NCI-H1436 (cell line): ENCODE measurements around the gene THBS3.
"Not testable (repeated sequence)": the region's sequence is repeated elsewhere in the genome, so short reads cannot be mapped to it uniquely, and the experiment has no call there.

ENCODE experiments used
- DNase-seq: peaks from one replicate; lab custom pipeline; 2025; lab: John Stamatoyannopoulos, UW

THBS3 gene

DNA sequence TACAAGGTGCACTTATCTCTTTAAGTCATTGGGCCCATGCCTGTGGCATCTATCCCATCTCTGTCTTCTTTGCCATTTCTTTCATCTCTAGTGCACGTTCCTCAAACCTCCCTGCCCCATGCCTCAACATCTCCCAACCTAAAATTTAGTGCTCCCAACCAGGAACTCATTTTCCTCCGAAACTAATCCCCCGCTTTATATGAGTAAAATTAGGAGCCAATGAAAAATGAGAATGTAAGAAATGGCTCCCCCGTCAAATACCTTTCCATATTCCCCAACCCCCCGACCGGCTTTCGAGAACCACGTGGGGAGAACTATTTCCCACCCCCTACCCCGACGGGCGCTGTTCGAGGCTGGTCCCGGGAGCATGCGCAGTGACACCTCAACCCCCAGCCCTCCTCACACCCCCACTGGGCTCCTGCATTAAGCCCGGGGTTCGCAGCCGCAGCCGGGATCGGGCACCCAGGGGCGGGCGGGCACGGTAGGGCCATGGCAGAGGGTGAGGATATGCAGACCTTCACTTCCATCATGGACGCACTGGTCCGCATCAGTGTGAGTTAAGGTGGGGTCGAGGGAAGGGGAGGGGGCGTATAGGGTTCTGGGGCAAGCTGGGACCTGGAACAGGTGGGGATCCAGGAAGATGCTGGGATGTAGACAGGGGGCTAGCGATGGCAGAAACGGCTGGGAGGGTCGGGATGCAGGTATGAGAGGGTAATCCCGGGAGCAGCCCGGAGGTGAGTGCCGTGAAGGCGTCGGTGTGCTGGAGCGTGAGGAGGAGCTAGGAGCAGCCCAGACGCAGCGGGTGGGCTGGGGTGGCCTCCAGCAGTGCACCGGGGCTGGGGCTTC lies 34.0 kb downstream of the THBS3 start, which contains the start of gene TRIM46:
Gene TRIM46, plus strand, starts transcription at position 372 of the 846 bp plus-strand sequence. Its CDS starts 118 bp downstream, at position 490.
- peak; percentile 65 for DNase-seq

DNA sequence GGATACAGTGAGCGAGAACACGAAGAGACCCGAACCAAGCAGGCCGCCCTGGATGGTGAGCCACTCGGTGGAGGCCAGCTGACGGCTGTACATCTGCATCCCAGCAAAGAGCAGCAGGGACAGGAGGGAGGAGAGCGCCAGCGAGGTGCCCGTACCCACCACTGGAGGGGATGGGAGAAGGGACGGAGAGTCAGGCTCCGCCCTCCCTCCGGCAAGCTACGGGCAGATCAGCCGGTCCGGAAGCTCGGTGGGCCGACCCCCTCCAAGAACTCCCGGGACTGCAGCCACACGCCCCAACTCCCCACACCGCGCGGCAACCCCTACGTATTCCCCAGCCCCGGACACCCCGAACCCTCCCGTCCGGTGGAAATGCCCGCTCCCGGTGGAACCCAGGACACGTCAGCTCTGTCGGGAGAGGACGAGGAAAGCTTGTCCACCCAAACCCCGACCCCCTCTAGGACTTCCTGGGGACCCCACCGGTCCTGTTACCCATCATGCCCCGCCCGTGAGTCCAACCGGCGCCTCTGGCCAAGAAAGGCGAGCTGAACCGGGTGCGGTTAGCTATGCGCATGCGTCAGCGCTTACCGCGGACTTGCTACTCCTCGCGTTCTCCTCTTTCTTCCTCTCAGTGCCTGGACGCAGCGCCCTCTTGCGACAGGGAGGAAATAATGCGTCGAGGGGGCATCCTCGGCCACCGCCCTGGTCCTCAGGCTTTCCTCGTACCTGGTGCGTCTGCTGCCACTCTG lies 34.8 kb downstream of the THBS3 start, which contains the start of gene KRTCAP2:
Gene KRTCAP2, minus strand, starts transcription at position 573 of the 746 bp plus-strand sequence. Its CDS starts 80 bp downstream, at position 493.
- peak; percentile 93 for DNase-seq

DNA sequence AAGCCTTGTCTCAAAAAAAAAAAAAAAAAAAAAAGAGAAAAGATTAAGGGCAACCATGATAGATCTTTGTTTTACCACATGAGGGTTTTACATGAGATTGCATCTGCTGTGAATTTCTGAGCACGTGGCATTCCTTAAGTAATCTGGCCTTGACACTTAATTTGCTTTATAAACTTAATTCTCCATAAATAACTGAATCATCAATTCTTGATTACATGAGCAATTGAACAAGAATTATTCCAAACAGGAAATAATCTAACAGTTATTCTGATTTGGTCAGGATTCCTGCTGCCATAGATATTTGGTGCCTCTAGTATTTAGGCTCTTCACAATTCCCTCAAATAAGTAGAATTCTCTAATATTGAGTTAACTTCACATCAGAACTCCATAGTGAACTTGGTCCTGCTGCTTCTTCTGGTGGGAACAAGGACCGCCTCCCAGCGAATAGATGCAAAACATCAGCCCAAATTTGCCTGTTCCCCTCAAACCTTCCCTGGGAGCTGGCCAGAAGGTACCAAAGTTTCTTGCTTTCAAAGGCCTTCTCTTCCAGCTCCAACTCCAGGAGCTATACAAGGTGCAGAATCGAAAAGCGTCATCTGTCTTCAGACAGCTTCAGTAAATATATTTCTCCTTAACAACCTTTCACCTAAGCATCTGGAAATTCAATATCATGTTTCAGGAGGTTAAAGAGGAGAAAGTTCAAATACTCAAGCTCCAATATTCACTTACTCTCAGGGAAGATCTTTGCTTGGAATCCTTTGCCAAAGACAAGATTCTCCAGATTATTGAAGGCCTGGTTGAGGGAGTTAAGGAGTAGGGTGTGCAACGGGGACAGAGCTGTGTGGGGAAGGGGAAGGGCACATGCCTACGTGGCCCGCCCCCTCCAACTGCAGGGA lies 35.6 kb downstream of the THBS3 start:
- no peak for DNase-seq

DNA sequence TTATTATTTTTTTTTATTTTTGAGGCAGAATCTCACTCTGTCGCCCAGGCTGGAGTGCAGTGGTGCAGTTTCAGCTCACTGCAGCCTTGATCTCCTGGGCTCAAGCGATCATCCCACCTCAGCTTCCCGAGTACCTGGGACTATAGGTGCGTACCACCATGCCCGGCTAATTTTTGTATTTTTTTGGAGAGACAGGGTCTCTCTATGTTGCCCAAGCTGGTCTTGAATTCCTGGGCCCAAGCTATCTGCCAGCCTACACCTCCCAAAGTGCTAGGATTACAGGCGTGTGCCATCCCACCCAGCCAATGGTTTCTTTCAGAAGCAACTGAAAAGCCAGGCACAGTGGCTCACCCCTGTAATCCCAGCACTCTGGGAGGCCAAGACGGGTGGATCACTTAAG lies 36.9 kb downstream of the THBS3 start:
- DNase-seq = no peak

- no peak for DNase-seq
Measured at GRCh38 chr1:155170101-155170785, 37.5 kb downstream of the THBS3 start.

- no peak for DNase-seq
Measured at GRCh38 chr1:155169541-155169940, 38.2 kb downstream of the THBS3 start.

DNA sequence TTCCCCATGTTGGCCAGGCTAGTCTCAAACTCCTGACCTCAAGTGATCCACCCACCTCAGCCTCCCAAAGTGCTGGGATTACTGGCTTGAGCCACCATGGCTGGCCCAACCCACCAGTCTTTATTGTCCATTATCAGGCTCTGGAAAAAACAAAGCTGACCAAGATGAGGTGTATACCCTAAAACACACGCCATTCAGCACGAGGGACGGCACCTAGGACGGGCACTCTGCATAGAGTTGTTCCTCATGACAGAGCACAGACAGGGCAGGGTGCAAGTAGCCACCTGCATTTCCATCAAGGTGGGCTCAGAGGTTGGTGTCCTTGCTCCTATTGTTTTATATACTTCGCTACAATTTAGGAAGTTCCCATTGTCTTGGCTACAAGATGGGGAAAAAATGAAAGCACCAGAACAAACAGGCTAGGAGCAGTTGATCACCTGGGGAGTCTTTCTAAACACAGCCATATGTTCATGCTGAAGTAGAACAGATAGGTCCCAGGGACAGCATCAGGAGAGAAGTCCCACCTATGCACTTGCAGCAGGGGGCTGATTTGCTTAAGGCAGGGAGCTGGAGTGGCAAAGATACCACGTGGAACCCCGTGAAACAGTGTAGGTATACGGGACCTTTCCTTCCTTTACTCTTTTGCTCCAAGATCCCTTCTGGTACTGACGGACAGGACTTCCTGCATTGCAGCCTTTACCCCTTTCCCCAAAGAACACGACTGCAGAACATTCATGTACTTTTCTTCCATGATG lies 39.1 kb downstream of the THBS3 start:
- no peak for DNase-seq

- DNase-seq = not testable (repeated sequence)
Measured at GRCh38 chr1:155168105-155168445, 39.6 kb downstream of the THBS3 start.

- peak; percentile 85 for DNase-seq
Measured at GRCh38 chr1:155167166-155168104, 40.3 kb downstream of the THBS3 start.

DNA sequence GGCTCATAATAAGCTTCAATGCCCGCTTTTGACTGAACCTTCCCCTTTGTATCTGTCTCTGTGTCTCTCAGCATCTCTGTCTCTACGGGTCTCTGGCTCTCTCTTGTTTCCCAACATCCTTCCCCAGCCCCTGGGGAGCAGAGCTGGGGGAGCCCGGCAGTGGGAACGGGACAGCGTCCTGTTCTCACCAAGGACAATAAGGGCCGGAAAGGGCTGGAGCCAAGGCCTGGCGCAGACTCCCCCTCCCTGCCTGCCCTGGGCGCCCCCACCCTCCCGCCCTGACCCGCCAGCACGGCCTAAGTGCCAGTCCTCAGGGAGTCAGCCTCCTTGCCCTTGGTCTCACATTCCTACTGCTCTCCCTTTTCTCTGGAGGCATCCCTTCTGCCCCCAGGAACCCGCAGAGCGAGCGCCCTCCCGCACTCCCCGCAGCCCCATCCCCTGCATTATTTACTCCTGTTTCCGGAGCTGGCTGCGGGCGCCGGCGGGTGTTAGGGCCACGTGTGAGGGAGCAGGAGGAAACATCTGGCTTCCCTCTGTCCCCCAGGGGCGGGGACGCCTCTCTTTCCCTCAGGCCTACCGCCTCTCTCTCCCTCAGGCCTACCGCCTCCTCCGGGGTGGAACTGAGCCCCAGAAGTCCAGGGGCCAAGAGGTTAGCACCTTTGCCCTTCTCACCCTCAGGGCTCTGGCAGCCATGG lies 41.1 kb downstream of the THBS3 start:
- DNase-seq = peak; percentile 14

DNA sequence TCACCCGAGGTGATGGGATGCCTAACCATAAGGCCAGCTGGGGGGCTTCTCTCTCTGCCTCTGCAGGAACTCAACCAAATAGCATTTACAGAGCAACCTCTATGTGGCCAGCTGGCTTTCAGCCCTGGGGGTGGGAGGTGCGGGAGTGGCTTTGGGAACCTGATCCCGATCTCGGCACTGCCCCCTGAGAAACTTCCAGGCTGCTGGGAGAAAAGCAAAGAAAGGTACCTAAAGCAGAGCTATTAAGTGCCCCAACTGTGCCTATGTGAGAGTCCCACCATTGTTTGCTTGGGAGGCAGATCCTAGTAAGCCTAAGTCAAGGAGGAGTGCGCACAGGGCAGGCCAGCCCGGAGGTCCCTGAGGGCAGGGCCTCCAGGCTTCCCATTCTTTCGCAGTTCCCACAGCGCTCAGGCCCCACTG lies 41.6 kb downstream of the THBS3 start:
- DNase-seq = no peak

DNA sequence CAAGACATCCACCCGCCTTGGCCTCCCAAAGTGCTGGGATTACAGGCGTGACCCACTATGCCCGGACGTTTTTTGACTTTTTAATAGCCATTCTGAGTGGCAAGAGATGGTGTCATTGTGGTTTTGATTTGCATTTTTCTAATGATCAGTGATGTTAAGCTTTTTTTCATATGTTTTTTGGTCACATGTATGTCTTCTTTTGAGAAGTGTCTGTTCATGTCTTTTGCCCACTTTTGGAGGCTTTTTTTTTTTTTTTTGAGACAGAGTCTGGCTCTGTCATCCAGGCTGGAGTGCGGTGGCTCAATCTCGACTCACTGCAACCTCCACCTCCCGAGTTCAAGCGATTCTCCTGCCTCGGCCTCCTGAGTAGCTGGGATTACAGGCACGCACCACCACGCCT lies 43.1 kb downstream of the THBS3 start:
- DNase-seq = not testable (repeated sequence)

GRCh38 chr1:155163785-155164184 lies 43.9 kb downstream of the THBS3 start:
- DNase-seq = not testable (repeated sequence)

DNA sequence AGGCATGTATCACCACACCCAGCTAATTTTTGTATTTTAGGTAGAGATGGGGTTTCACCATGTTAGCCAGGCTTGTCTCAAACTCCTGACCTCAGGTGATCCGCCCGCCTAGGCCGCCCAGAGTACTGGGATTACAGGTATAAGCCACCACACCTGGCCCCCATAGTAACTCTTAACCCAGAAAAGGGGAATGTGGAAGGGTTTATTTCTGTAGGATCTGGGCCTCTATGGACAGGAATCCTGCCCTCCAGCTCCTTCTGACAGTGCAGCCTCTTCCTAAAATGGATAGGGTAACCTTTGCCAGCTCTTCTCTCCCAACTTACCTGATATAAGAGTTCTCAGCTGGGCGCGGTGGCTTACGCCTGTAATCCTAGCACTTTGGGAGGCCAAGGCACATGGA lies 45.1 kb downstream of the THBS3 start:
- not testable (repeated sequence) for DNase-seq

DNA sequence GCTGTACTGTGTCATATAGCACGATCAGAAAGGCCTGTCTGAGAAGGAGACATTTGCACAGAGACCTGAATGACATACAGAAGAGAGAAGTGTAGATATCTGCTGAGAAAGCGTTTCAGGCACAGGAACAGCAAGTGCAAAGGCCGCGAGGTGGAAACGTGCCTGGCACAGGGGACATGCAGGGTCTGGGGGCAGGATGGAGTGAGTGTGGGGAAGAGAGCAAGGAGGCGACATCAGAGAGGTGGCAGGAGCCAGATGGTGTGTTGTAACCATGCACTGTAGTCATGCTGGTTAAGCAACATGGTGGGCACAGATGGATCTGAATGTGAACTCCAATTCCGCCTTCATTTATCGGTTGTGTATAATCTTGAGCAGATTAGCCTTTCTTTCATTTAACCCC lies 47.6 kb downstream of the THBS3 start:
- DNase-seq = no peak

- no peak for DNase-seq
Measured at GRCh38 chr1:155158991-155159390, 48.7 kb downstream of the THBS3 start.

DNA sequence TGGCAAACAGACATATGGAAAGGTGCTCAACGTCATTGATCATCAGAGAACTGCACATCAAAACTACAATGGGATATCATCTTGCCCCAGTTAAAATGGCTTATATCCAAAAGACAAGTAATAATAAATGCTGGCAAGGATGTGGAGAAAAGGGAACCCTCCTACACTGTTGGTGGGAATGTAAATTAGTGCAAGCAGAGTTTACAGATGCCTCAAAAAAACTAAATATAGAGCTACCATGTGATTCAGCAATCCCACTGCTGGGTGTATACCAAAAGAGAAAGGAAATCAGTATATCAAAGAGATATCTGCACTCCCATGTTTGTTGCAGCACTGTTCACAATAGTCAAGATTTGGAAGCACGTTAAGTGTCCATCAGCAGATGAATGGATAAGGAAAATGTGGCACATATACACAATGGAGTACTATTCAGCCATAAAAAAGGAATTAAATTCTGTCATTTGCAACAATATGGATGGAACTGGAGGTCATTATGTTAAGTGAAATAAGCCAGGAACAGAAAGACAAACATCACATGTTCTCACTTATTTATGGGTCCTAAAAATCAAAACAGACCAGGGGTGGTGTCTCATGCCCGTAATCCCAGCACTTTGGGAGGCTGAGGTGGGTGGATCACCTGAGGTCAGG lies 51.6 kb downstream of the THBS3 start:
- not testable (repeated sequence) for DNase-seq
